HFF-Myc (cell line): Measurements from ENCODE around the gene VSTM2L.

ENCODE experiments used
- DNase-seq: peaks from one replicate; pipeline ENCODE4 v3.0.0-alpha.2; 2011; ENCODE audit warnings: low read depth; ENCODE audit errors: extremely low read depth
- H3K4me3 ChIP-seq: replicated peaks from 2 replicates; pipeline ENCODE4 v1.5.1; 2011; ENCODE audit warnings: low read depth, mild to moderate bottlenecking, control low read depth, low read length
- CTCF ChIP-seq: IDR thresholded peaks from 2 replicates; pipeline ENCODE4 v1.5.1; 2012; ENCODE audit warnings: mild to moderate bottlenecking, low read depth, low read length, control low read depth; ENCODE audit errors: missing control alignments

Gene VSTM2L

GRCh38 chr20:37932919-37933318, 30.0 kb downstream of the VSTM2L start:
- no peak for DNase-seq
- TF ChIP-seq CTCF = no peak
- H3K4me3 ChIP-seq = no peak overlapping the region

GRCh38 chr20:37933786-37934633, 31.1 kb downstream of the VSTM2L start:
- no peak for TF ChIP-seq CTCF
- DNase-seq = no peak
- no peak overlapping the region for H3K4me3 ChIP-seq

- DNase-seq = no peak
- TF ChIP-seq CTCF = no peak
- H3K4me3 ChIP-seq = no peak overlapping the region
Measured at GRCh38 chr20:37934634-37935375, 31.9 kb downstream of the VSTM2L start.

GRCh38 chr20:37935435-37935834, 32.5 kb downstream of the VSTM2L start:
- no peak overlapping the region for H3K4me3 ChIP-seq
- no peak for TF ChIP-seq CTCF
- DNase-seq = no peak

GRCh38 chr20:37936041-37936440, 33.1 kb downstream of the VSTM2L start:
- no peak overlapping the region for H3K4me3 ChIP-seq
- DNase-seq = no peak
- no peak for TF ChIP-seq CTCF

GRCh38 chr20:37936451-37936850, 33.5 kb downstream of the VSTM2L start:
- H3K4me3 ChIP-seq = no peak overlapping the region
- no peak for TF ChIP-seq CTCF

More at GRCh38 chr20:37936451-37936850, 33.5 kb downstream of the VSTM2L start:
- DNase-seq = no peak
